KBM-7 (cell line): Measurements from ENCODE around the gene ROBO1.

Experiments used
- DNase-seq: peaks from one replicate; pipeline ENCODE4 v3.0.0-alpha.2; 2015
- in situ Hi-C: fragments of 300-500 bp; cut with MboI; formaldehyde crosslinking; loops from 2 replicates; pipeline ENCODE4 v1.14.3; 2020; ENCODE audit warnings: low sequenced_read_pairs, low pct_unique_long_range_greater_than_20kb, mixed read lengths

ROBO1 gene

DNA sequence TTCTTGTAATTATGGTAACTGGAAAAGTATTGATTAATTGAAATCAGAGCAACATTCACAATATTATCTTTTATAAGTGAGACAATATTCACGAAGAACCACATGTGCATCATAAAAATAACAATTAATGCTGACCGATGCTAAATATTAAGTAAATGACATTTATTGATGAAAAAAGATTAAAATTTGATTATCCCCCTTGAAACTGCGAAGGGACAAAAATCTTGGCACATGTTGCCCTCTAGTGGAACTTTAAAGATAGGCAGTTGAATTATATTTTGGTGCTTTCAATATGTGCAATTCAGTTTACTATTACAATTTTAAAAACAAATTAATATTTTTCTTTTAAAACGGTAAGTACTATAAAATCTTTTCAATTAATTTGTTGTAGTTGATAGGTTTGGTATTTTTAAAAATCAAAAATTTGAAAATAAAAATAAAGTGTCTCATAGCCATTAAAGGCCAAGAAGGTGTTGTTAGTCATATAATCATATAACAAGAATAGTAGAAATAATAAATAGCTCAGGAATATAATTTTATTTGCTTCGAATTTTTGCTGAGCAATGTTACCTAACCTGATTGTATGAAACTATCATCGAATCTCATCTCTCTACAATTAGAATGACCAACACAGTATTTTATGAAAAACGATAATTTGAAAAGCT is 270.2 kb downstream of the ROBO1 start:
- in situ Hi-C loops, result no loop called here
- peak; percentile 18 for DNase-seq

DNA sequence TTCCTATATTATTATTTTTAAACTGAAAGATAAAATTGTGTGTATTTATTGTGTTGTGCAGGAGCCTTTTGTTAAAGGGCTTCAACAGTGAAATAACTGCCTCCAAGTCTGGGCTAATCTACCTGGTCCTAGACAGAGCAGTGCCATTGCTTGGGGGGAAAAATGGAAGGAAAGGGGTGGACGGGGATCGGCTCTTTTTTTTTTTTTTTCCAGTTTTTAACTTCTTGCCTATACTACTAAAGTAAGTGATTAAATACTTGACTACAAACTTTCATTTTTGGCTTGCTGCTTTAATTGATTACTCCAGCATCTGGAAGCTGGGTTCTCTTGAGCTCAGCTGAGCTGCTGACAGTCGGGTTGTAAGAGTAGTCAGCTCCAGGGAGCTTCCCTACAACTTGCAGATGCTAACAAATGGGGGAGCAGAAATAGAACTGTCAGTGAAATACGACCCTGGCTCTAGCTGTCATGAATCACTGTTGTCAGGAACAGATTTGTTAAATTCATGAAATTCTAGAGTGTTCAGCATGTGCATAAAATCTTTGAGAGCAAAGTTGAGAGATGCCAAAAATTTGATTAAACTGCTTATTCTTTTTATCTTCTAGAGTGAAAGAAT is 276.7 kb downstream of the ROBO1 start:
- no peak for DNase-seq
- in situ Hi-C loops, result no loop called here

DNA sequence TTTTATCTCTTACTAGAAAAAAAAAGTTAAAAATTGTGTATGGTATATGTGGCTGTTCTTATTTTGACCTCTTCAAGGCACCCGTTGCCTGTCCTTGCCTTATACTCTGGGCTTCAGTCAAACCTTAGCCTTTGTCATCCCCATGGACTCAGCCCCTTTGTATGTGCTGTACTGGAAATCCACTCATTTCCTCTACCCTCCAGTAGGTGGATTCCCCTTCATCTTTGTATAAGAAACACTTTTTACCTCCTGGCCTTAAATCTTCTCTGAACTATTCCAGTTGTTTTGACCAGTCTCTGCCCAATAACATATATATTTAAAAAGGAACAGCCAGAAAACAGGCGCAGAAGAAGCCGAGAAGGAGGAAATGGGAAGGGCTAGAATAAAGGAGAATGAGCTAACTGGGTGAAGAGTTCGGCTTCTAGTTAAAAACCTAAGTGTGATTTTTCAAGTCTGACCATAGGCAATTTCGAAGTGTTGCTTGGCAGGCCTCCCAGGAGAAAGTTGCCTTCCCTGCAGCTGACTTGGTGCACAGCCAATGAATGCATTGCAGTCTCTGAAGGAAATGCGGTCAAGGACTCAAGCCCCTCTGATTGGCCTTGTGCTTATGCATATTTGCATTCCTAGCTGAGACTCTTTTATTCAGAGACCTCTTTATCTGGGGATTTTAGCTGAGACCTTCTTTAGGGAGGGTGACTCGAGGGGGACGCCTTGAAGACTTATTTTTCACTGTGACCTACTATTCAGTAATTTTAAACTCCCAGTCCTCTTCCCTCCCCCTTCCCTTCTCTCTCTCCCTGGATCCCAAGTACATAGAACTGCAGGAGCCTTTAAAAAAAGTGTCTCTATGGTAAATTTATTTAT is 277.4 kb downstream of the ROBO1 start:
- no peak for DNase-seq
- in situ Hi-C loops, result no loop called here

DNA sequence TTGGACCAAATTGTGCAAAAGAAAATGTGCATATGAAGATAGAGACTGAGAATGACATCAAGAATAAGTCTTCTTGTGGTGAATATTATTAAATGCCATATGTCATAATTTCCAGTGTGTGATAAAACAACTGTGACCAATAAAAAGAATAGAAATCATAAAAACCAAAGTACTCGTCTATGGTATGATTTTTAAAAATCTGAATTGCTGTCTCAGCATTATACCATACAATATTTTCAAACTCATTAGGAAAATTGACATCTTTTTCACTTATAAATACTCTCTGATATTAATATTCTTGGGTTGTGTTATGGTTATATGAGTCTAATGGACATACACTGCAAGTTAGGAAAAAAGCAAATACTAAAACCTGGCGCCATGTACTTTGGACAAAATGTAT is 279.4 kb downstream of the ROBO1 start:
- in situ Hi-C loops, result no loop called here
- DNase-seq, result no peak

DNA sequence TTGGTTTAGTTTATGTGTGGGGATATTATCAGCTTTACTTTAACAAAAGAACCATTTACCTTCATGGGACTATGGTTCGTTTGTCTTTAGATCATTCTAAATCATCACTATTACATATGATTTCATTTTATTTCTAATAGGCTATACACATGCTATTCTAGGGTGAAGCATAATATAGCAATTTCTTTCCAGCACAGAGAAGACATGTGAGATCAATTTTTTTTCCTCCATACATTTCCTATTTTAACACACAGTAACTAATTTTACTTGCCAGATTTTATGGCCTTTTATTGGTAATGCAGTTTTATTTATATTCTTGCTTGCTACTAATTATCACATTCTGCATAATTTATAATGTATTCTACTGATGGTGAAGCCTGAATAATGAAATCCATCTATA is 287.1 kb downstream of the ROBO1 start:
- no peak for DNase-seq
- in situ Hi-C loops, result no loop called here

- in situ Hi-C loops, result no loop called here
- no peak for DNase-seq
These were observed 289.2 kb downstream of the ROBO1 start for GRCh38 chr3:79478620-79479019.

- in situ Hi-C loops, result no loop called here
- DNase-seq, result no peak
These were observed 290.6 kb downstream of the ROBO1 start for GRCh38 chr3:79477242-79477641.

DNA sequence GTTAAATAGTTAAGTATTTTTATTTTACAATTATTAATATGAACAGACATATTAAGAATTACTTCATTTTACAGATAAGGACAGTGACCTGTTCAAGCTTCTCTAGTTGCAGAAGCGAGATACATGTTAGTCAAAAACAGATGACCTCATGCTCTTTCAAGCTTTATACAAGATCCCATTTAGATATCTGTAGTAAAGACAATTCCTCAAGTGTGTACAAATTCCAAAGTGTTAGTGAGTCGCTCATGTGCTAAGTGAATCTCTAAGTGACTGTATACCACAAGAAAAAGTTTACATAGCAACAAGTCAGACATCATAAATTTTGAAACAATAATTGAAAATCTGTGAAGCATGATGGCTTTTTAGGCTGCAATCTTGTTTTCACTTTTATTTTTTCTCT is 293.8 kb downstream of the ROBO1 start:
- DNase-seq, result no peak
- in situ Hi-C loops, result no loop called here

- in situ Hi-C loops, result no loop called here
- no peak for DNase-seq
These were observed 300.1 kb downstream of the ROBO1 start for GRCh38 chr3:79467721-79468120.

- no peak for DNase-seq
- in situ Hi-C loops, result no loop called here
These were observed 306.5 kb downstream of the ROBO1 start for GRCh38 chr3:79461129-79461792.

- no peak for DNase-seq
- in situ Hi-C loops, result no loop called here
These were observed 314.2 kb downstream of the ROBO1 start for GRCh38 chr3:79453600-79453999.

DNA sequence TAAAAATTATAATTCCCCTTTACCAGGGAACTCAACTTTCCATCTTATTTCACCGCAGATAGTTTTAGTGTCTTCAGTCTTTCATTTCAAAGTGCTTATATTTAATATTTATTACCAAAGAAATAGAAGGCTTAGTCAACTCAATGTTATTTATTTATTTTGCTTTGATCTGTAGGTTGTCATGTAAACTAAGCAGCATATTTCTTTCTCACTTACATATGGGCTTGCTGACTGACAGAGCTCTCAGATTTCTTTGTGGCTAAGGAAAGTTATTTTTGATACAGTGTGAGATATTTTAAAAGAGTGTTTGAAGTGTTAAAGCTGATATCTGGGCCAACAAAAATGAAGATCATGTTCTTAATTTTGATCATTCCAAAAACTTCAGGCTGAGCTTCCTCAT is 331.4 kb downstream of the ROBO1 start:
- in situ Hi-C loops, result no loop called here
- DNase-seq, result no peak

DNA sequence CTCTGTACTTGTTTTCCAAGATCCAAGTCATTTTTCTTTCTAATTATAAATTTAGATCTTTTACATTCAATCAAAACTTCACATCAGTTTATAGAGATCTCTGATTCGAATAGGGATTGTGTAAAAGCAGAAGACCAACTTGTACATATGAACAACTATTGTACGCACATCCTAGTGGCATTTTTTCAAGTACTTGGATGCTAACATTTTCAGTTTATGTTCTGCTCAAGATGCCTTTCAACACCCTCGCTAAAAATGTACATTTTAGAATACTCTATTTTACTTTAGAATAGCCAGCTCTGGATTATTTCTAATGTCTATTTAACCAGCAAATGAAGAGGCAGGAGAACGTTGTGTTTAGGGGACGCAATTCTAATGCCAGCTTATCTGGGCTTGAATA is 340.7 kb downstream of the ROBO1 start:
- no peak for DNase-seq
- in situ Hi-C loops, result no loop called here

GRCh38 chr3:79424811-79425210 is 343.0 kb downstream of the ROBO1 start:
- in situ Hi-C loops, result no loop called here
- DNase-seq, result no peak

DNA sequence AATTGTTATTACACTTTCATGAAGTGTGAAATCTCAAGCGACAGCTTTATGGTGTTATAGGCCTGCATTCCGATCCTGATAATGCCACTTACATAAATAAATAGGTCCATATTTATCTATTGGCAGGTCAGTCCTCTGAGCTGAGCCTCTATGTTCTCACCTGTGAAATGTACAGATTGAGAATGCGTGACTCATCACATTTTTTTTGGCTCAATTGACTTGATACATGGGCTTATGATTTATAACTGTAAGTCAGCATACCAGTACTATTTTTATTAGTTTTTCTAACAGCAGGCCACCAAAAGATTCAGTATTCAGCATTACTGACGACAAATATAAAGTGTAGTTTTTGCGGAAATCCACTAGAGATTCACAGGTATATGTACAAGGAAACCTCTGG is 344.4 kb downstream of the ROBO1 start:
- DNase-seq, result no peak
- in situ Hi-C loops, result no loop called here

- no peak for DNase-seq
- in situ Hi-C loops, result no loop called here
These were observed 346.5 kb downstream of the ROBO1 start for GRCh38 chr3:79421273-79421672.

DNA sequence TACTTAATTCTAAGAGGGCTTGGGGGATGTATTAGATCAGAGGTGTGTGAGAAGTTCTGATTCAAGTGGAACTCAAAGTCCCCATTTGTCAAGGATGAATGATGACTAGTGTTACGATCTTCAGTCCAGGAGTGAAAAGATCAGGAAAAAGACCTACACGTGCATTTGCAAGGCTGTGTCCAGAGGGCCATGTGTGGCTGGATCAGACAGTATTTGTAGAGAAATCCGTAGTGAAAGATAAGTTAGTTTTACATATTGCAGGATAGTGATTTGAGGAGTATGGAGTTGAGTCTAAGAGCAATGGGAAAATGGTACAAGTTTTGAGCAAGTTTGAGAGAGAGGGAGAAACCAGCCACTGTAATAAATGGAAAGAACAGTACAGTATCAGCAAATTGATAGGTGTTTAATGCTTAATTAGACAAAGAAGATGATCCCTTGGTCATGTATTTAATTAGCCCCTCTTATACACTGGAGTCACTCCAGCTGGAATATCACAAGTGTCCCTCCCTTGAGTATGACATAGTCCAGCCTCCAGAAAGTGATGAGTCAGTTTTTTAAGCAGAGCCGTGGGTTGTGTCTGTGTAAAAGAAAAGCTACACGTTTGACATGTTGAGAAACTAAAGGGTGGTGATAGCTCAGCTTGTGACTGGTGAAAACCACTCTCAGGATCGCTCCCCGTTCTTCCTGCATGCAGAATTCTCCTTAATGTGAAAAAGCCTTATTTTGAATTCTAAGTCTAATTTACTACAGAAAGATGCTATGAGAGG is 348.8 kb downstream of the ROBO1 start:
- in situ Hi-C loops, result no loop called here
- no peak for DNase-seq

- in situ Hi-C loops, result no loop called here
- no peak for DNase-seq
These were observed 352.4 kb downstream of the ROBO1 start for GRCh38 chr3:79415356-79415755.

DNA sequence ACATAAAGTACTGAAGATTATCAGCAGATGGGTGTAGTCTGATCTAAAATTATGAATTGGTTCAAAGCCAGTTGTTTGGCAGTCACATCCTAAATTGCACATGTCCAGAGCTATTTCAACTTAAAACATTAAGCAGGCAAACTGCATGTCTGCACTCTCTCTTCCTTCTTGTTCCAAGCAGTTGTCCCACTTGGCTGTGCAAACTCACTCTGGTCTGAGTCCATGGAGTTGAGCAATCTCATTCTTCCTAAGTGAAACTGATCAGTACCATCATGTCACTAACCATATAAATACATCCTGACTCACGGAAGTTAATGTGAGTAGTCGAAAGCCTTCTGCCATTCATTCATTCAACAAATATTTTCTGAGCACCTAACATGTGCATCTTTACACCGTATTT is 353.0 kb downstream of the ROBO1 start:
- no peak for DNase-seq
- in situ Hi-C loops, result no loop called here
